HepG2 (cell line): ENCODE results near the gene GNG12. TPM values are rescaled to one million over a fixed set of nuclear protein-coding genes. Genes with fewer than 3 reads are reported as not detected.

Source experiments
- ARHGAP35 ChIP-seq: sonication (generic); formaldehyde crosslinking; IDR thresholded peaks from 2 replicates; pipeline ENCODE4 v1.9.0; 2022; ENCODE audit warnings: mild to moderate bottlenecking, inconsistent platforms, moderate library complexity, missing genetic modification reagents, borderline replicate concordance
- CC2D1A ChIP-seq: sonication (generic); formaldehyde crosslinking; IDR thresholded peaks from 2 replicates; pipeline ENCODE4 v1.8.1; 2023; ENCODE audit warnings: mild to moderate bottlenecking, missing genetic modification reagents
- CHD4 ChIP-seq: fragments of 200-600 bp; sonication (generic); IDR thresholded peaks from 2 replicates; pipeline ENCODE4 v1.7.0; 2017; ENCODE audit warnings: mild to moderate bottlenecking, low read length, borderline replicate concordance
- FOSL1 ChIP-seq: sonication (generic); formaldehyde crosslinking; IDR thresholded peaks from 2 replicates; pipeline ENCODE4 v1.9.0; 2021; ENCODE audit warnings: missing genetic modification reagents, borderline replicate concordance
- GLMP ChIP-seq: sonication (generic); formaldehyde crosslinking; IDR thresholded peaks from 2 replicates; pipeline ENCODE4 v1.9.0; 2021; ENCODE audit warnings: missing genetic modification reagents, mild to moderate bottlenecking, borderline replicate concordance
- JARID2 ChIP-seq: sonication (generic); formaldehyde crosslinking; IDR thresholded peaks from 2 replicates; pipeline ENCODE4 v1.8.1; 2023; ENCODE audit warnings: missing genetic modification reagents, inconsistent platforms; ENCODE audit not compliant: insufficient replicate concordance
- MBNL3 ChIP-seq: fragments of 250-450 bp; sonication (Bioruptor Pico); conservative IDR thresholded peaks from 2 replicates; pipeline ENCODE4 v1.8.0; 2022; ENCODE audit warnings: mild to moderate bottlenecking, inconsistent platforms
- RFX5 ChIP-seq: IDR thresholded peaks from 2 replicates; pipeline ENCODE4 v1.6.1; 2011; ENCODE audit warnings: low read depth, low read length, improper control_type of control experiment
- SKI ChIP-seq: fragments of 450-650 bp; IDR thresholded peaks from one replicate; pipeline ENCODE4 v1.6.1; 2018; ENCODE audit warnings: mild to moderate bottlenecking; ENCODE audit not compliant: partially characterized antibody
- SNAI1 ChIP-seq: sonication (generic); formaldehyde crosslinking; IDR thresholded peaks from 2 replicates; pipeline ENCODE4 v1.5.0; 2020; ENCODE audit warnings: mild to moderate bottlenecking, missing genetic modification reagents, borderline replicate concordance
- TARDBP ChIP-seq: sonication (generic); formaldehyde crosslinking; IDR thresholded peaks from 2 replicates; pipeline ENCODE4 v1.8.0; 2022; ENCODE audit warnings: mild to moderate bottlenecking, missing genetic modification reagents
- TBP ChIP-seq: sonication (generic); formaldehyde crosslinking; IDR thresholded peaks from 2 replicates; pipeline ENCODE4 v1.5.0; 2020; ENCODE audit warnings: missing genetic modification reagents
- TIGD3 ChIP-seq: sonication (generic); formaldehyde crosslinking; IDR thresholded peaks from 2 replicates; pipeline ENCODE4 v1.5.1; 2020; ENCODE audit warnings: mild to moderate bottlenecking, missing genetic modification reagents, borderline replicate concordance
- ZC3H13 ChIP-seq: sonication (generic); formaldehyde crosslinking; IDR thresholded peaks from 2 replicates; pipeline ENCODE4 v1.8.1; 2023; ENCODE audit warnings: mild to moderate bottlenecking, missing genetic modification reagents, moderate library complexity
- ZNF251 ChIP-seq: sonication (generic); formaldehyde crosslinking; IDR thresholded peaks from 2 replicates; pipeline ENCODE4 v1.9.0; 2021; ENCODE audit warnings: mild to moderate bottlenecking, missing genetic modification reagents
- ZNF33A ChIP-seq: sonication (generic); formaldehyde crosslinking; IDR thresholded peaks from 2 replicates; pipeline ENCODE4 v1.5.1; 2020; ENCODE audit warnings: missing genetic modification reagents, mild to moderate bottlenecking, moderate library complexity, borderline replicate concordance
- ZNF382 ChIP-seq: sonication (generic); formaldehyde crosslinking; IDR thresholded peaks from 2 replicates; pipeline ENCODE4 v1.5.0; 2020; ENCODE audit warnings: missing genetic modification reagents, mild to moderate bottlenecking, borderline replicate concordance
- ZNF713 ChIP-seq: sonication (generic); formaldehyde crosslinking; IDR thresholded peaks from 2 replicates; pipeline ENCODE4 v1.4.0; 2020; ENCODE audit warnings: mild to moderate bottlenecking, missing genetic modification reagents
- ZNF724P ChIP-seq: sonication (generic); formaldehyde crosslinking; IDR thresholded peaks from 2 replicates; pipeline ENCODE4 v1.8.0; 2022; ENCODE audit warnings: missing genetic modification reagents, borderline replicate concordance
- ZNF776 ChIP-seq: sonication (generic); formaldehyde crosslinking; IDR thresholded peaks from 2 replicates; pipeline ENCODE4 v1.4.0; 2020; ENCODE audit warnings: mild to moderate bottlenecking, missing genetic modification reagents
- ZSCAN22 ChIP-seq: sonication (generic); formaldehyde crosslinking; IDR thresholded peaks from 2 replicates; pipeline ENCODE4 v1.4.0; 2020; ENCODE audit warnings: mild to moderate bottlenecking, missing genetic modification reagents
- polyA plus RNA-seq, 8 experiments: library from polyadenylated mRNA; depleted of rRNA in 3 of 8; stranded (reverse) in 7 of 8; unstranded in 1 of 8; fragments of >200 nt; fragmentation: Illumina TruSeq in 4 of 8; extraction: Trizol in 4 of 8; gene quantifications; 2 replicates each; pipeline versions ENCODE4 v1.2.1 to v1.2.3, GENCODE V29; 2011 to 2016; ENCODE audit warnings: low read depth in 4 of 8, missing spikeins in 1 of 8, mixed read lengths in 1 of 8; ENCODE audit not compliant: insufficient read depth in 1 of 8
- total RNA-seq, 5 experiments: library from RNA; depleted of rRNA; stranded (reverse); fragments of >200 nt; fragmentation: Illumina TruSeq; extraction: Trizol; gene quantifications; 2 replicates each; pipeline ENCODE4 v1.2.3, GENCODE V29; 2016; ENCODE audit warnings: low read depth in 1 of 5
- TF ChIP-seq, protein P1 (sequence below): sonication (generic); formaldehyde crosslinking; IDR thresholded peaks from 2 replicates; pipeline ENCODE4 v1.4.0; 2020; ENCODE audit warnings: missing genetic modification reagents
- TF ChIP-seq, protein P2 (sequence below): sonication (generic); formaldehyde crosslinking; IDR thresholded peaks from 2 replicates; pipeline ENCODE4 v1.5.0; 2020; ENCODE audit warnings: missing genetic modification reagents, mild to moderate bottlenecking, borderline replicate concordance
- TF ChIP-seq, protein P3 (sequence below): IDR thresholded peaks from 2 replicates; pipeline ENCODE4 v1.6.1; 2016

GNG12 gene
- total and polyA plus RNA-seq, 2 of the 13 experiments (the other 11 are each of a cell fraction or from before 2014, with no cell fraction given): 0.11 TPM

DNA sequence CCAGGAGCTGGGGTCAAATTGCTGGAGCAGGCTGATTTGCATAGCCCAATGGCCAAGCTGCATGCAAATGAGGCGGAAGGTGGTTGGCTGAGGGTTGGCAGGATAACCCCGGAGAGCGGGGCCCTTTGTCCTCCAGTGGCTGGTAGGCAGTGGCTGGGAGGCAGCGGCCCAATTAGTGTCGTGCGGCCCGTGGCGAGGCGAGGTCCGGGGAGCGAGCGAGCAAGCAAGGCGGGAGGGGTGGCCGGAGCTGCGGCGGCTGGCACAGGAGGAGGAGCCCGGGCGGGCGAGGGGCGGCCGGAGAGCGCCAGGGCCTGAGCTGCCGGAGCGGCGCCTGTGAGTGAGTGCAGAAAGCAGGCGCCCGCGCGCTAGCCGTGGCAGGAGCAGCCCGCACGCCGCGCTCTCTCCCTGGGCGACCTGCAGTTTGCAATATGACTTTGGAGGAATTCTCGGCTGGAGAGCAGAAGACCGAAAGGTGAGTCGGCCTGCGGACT lies 148.2 kb downstream of the GNG12 start, which contains the start of gene GADD45A (continued):
- TF ChIP-seq ZNF713 (CRISPR knock-in tag) (no peak), ZC3H13 (CRISPR knock-in tag) (peak; percentile 42; the same call in 1 of the 2 replicates), RFX5 (peak; percentile 58), MBNL3 (no peak), CHD4 (no peak), ZNF724P (CRISPR knock-in tag) (peak; percentile 38; the same call in 1 of the 2 replicates), SKI (peak; percentile 37), CC2D1A (CRISPR knock-in tag) (no peak), ZNF776 (CRISPR knock-in tag) (no peak), TARDBP (CRISPR knock-in tag) (peak; percentile 92), TIGD3 (CRISPR knock-in tag) (no peak), FOSL1 (CRISPR knock-in tag) (no peak), ARHGAP35 (CRISPR knock-in tag) (peak; percentile 67; the same call in 1 of the 2 replicates), JARID2 (CRISPR knock-in tag) (peak; percentile 42), ZNF251 (CRISPR knock-in tag) (no peak), SNAI1 (CRISPR knock-in tag) (no peak), ZNF33A (CRISPR knock-in tag) (0 out of 2 replicates have a peak, but pooled peaks have one; percentile 36), GLMP (CRISPR knock-in tag) (no peak), TBP (CRISPR knock-in tag) (no peak), ZSCAN22 (no peak), ZNF382 (CRISPR knock-in tag) (no peak)
- TF ChIP-seq, protein P1, sequence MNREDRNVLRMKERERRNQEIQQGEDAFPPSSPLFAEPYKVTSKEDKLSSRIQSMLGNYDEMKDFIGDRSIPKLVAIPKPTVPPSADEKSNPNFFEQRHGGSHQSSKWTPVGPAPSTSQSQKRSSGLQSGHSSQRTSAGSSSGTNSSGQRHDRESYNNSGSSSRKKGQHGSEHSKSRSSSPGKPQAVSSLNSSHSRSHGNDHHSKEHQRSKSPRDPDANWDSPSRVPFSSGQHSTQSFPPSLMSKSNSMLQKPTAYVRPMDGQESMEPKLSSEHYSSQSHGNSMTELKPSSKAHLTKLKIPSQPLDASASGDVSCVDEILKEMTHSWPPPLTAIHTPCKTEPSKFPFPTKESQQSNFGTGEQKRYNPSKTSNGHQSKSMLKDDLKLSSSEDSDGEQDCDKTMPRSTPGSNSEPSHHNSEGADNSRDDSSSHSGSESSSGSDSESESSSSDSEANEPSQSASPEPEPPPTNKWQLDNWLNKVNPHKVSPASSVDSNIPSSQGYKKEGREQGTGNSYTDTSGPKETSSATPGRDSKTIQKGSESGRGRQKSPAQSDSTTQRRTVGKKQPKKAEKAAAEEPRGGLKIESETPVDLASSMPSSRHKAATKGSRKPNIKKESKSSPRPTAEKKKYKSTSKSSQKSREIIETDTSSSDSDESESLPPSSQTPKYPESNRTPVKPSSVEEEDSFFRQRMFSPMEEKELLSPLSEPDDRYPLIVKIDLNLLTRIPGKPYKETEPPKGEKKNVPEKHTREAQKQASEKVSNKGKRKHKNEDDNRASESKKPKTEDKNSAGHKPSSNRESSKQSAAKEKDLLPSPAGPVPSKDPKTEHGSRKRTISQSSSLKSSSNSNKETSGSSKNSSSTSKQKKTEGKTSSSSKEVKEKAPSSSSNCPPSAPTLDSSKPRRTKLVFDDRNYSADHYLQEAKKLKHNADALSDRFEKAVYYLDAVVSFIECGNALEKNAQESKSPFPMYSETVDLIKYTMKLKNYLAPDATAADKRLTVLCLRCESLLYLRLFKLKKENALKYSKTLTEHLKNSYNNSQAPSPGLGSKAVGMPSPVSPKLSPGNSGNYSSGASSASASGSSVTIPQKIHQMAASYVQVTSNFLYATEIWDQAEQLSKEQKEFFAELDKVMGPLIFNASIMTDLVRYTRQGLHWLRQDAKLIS (CRISPR knock-in tag): peak; percentile 96
- TF ChIP-seq, protein P2, sequence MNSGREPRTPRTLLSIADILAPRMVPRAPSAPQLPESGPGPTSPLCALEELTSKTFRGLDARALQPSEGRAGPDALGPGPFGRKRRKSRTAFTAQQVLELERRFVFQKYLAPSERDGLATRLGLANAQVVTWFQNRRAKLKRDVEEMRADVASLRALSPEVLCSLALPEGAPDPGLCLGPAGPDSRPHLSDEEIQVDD (CRISPR knock-in tag): no peak; the same call in 1 of the 2 replicates
- TF ChIP-seq, protein P3, sequence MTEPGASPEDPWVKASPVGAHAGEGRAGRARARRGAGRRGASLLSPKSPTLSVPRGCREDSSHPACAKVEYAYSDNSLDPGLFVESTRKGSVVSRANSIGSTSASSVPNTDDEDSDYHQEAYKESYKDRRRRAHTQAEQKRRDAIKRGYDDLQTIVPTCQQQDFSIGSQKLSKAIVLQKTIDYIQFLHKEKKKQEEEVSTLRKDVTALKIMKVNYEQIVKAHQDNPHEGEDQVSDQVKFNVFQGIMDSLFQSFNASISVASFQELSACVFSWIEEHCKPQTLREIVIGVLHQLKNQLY (CRISPR knock-in tag): no peak
